ENCODE data around the gene SELPLG. TPM values are rescaled to one million over a fixed set of nuclear protein-coding genes. Genes with fewer than 3 reads are reported as not detected.

SELPLG gene
- total RNA-seq, 1 experiment from 2014 or later: 0.97 TPM

DNA sequence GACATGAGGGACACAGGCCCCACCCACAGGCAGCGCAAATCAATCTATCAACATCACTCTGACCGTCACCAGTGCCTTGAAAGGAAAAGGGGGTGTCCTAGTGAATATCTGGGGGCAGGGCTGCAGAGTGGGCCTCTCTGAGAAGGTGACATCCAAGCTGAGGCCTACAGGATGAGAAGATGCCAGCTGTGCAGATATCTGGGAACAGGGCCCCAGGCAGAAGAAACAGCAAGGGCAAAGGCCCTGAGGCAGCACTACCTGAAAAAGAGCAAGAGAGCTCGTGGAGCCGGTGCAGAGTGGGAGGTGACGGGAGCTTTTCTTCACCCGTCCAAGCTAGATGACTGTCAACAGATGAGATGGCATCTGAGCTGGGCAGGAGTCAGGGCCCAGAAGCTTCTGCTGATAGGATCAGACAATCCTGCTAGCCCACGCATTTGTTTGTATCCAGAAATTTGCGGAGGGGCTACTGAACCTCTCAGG, 23.3 kb downstream of the SELPLG start:
- no peaks in the 10 kb centered on the region for H3K4me1 ChIP-seq (ENCODE audit: low read length)
- H3K4me3 ChIP-seq (ENCODE audit: low read length): no peak overlapping the region
- no peaks in the 10 kb centered on the region for H3K9me3 ChIP-seq (ENCODE audit: low read length)
- no peak overlapping the region for H3K4me2 ChIP-seq (ENCODE audit: low read depth, low read length, poor library complexity, severe bottlenecking)
- DNase-seq: no peak
- no peak overlapping the region for H2AFZ ChIP-seq (ENCODE audit: low read length)
- no peaks in the 10 kb centered on the region for H4K20me1 ChIP-seq (ENCODE audit: insufficient read depth, low read depth, low read length)
- no peak overlapping the region for H3K27ac ChIP-seq (ENCODE audit: low read length)
- H3K79me2 ChIP-seq (ENCODE audit: low read length): no peaks in the 10 kb centered on the region
- no peaks in the 10 kb centered on the region; the same call in 1 of the 2 replicates for H3K27me3 ChIP-seq (ENCODE audit: low read length)
- no peaks in the 10 kb centered on the region for H3K36me3 ChIP-seq (ENCODE audit: insufficient read depth, low read length)
- H3K9me2 ChIP-seq (replicated peaks; ENCODE audit: insufficient read depth, low read length): no peaks in the 10 kb centered on the region
- H3K9ac ChIP-seq (ENCODE audit: low read length): no peak overlapping the region

DNA sequence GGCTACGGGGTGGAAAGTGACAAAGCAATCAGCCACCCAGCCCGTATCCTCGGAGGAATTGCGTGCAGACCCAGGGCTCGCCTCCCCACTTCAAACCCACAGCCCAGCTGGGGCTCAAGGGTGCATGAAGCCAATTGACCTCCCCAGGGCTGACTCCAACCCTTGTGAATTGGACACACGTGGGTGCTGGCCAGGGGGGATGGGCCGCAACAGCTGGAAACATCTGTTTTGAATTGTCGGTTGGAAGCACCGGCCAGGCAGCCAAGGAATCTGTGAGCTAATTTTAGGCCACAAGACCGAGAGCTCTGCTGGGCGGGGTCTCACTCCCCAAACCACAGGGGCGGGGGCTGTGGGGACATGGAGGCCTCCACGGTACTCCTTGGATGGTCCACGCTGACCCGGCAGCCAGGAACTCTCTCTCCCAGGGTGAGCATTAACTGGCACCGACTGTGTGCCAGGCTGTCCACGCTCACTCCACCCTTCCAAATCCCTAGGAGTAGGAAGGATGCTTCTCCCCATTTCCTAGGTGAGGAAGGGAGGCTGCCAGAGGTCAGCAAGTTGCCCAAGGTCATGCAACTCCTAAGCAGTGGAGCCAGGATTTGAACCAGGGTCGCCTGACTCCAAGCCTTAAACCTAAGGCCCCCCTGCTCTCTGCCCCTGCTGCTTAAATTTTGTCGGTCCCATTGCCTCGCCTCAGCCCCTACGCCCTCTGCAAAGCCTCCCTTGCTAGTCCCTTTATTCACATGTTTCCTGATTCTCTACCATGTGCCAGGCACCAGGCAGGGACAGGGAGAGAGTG, 24.0 kb downstream of the SELPLG start:
- Histone ChIP-seq H3K79me2 (ENCODE audit: low read length) (no peaks in the 10 kb centered on the region), H3K36me3 (ENCODE audit: insufficient read depth, low read length) (no peaks in the 10 kb centered on the region), H3K9ac (ENCODE audit: low read length) (no peak overlapping the region), H3K27ac (ENCODE audit: low read length) (no peak overlapping the region), H4K20me1 (ENCODE audit: insufficient read depth, low read depth, low read length) (no peaks in the 10 kb centered on the region), H3K4me3 (ENCODE audit: low read length) (no peak overlapping the region), H3K9me3 (ENCODE audit: low read length) (no peaks in the 10 kb centered on the region), H3K4me1 (ENCODE audit: low read length) (no peaks in the 10 kb centered on the region), H2AFZ (ENCODE audit: low read length) (no peak overlapping the region), H3K9me2 (replicated peaks; ENCODE audit: insufficient read depth, low read length) (no peaks in the 10 kb centered on the region), H3K27me3 (ENCODE audit: low read length) (no peaks in the 10 kb centered on the region; the same call in 1 of the 2 replicates), H3K4me2 (ENCODE audit: low read depth, low read length, poor library complexity, severe bottlenecking) (no peak overlapping the region)
- no peak for DNase-seq

DNA sequence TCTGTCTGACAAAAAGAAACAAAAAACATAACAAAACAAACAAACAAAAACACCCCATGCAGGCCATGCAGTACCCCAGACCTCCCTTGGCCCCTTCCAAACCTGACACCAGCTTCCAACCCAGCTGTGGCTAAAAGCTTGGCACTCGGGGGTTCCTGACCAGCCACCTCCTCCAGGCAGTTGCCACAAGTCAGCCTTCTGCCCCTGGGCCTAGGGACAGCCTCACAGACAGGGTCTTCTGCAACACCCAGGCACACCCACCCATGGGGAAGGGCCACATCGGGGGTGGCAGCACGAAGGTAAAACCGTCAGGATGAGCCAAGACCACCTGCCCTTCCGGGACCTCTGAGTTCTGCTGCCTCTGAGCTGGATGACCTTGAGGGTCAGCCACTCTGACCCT, 25.1 kb downstream of the SELPLG start:
- no peak for DNase-seq
- Histone ChIP-seq H3K4me3 (ENCODE audit: low read length) (no peak overlapping the region), H3K9me2 (replicated peaks; ENCODE audit: insufficient read depth, low read length) (no peaks in the 10 kb centered on the region), H3K27me3 (ENCODE audit: low read length) (no peaks in the 10 kb centered on the region; the same call in 1 of the 2 replicates), H3K36me3 (ENCODE audit: insufficient read depth, low read length) (no peaks in the 10 kb centered on the region), H3K4me2 (ENCODE audit: low read depth, low read length, poor library complexity, severe bottlenecking) (no peak overlapping the region), H2AFZ (ENCODE audit: low read length) (no peak overlapping the region), H4K20me1 (ENCODE audit: insufficient read depth, low read depth, low read length) (no peaks in the 10 kb centered on the region), H3K9ac (ENCODE audit: low read length) (no peak overlapping the region), H3K4me1 (ENCODE audit: low read length) (no peaks in the 10 kb centered on the region), H3K9me3 (ENCODE audit: low read length) (no peaks in the 10 kb centered on the region), H3K27ac (ENCODE audit: low read length) (no peak overlapping the region), H3K79me2 (ENCODE audit: low read length) (no peaks in the 10 kb centered on the region)

DNA sequence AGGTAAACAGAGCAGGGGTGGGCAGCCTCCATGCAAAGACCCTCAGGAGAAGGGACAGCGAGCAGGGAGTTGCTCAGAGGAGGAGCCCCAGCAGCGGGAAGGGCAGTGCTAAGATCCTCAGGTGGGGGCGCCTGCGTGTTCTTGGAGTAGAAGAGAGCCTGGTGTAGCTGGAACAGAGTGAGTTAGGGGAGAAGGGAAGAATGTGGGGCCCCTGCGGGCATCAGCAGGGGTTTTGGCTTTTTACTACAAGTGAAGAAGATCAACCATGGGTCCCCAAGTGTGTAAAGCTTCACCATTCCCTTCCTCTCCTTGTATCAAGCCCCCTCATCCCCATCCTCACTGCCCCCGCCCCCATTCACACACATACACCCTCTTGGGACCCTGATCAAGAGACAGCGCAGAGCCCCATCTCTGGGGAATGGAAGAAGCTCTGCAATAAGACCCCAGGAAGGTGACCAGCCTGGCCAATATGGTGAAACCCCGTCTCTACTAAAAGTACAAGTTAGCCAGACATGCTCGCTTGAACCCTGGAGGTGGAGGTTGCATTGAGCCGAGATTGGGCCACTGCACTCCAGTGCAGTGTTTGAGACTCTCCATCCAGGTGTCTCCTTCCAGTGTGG, 25.6 kb downstream of the SELPLG start:
- no peak overlapping the region for H3K9ac ChIP-seq (ENCODE audit: low read length)
- no peaks in the 10 kb centered on the region for H3K9me3 ChIP-seq (ENCODE audit: low read length)
- H3K79me2 ChIP-seq (ENCODE audit: low read length): no peaks in the 10 kb centered on the region
- no peaks in the 10 kb centered on the region for H3K36me3 ChIP-seq (ENCODE audit: insufficient read depth, low read length)
- DNase-seq: no peak
- H2AFZ ChIP-seq (ENCODE audit: low read length): no peak overlapping the region
- no peak overlapping the region for H3K4me2 ChIP-seq (ENCODE audit: low read depth, low read length, poor library complexity, severe bottlenecking)
- no peak overlapping the region for H3K27ac ChIP-seq (ENCODE audit: low read length)
- H3K4me1 ChIP-seq (ENCODE audit: low read length): no peaks in the 10 kb centered on the region
- H4K20me1 ChIP-seq (ENCODE audit: insufficient read depth, low read depth, low read length): no peaks in the 10 kb centered on the region
- H3K27me3 ChIP-seq (ENCODE audit: low read length): no peaks in the 10 kb centered on the region; the same call in 1 of the 2 replicates
- no peaks in the 10 kb centered on the region for H3K9me2 ChIP-seq (replicated peaks; ENCODE audit: insufficient read depth, low read length)
- H3K4me3 ChIP-seq (ENCODE audit: low read length): no peak overlapping the region

DNA sequence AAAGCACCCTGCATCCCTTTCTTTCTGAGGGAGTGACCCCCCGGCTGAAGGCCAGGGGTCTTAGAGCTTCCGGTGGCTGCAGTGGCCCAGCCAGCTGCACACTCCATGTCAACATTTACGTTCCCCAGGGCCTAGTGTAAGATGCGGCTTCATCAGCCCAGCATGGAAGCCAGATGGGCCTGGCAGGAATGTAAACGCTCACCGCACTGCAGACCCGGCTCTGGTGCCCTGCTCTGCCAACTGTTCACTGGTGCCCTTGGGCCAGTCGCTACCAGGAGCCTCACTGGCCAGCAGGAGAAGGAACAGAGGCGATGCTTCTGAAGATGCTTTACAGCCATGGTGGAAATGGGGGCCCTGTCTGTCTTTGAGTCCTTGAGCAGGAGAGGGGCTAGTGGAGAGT, 27.2 kb downstream of the SELPLG start:
- no peaks in the 10 kb centered on the region for H3K4me1 ChIP-seq (ENCODE audit: low read length)
- H3K27ac ChIP-seq (ENCODE audit: low read length): no peak overlapping the region
- H3K79me2 ChIP-seq (ENCODE audit: low read length): no peaks in the 10 kb centered on the region
- H2AFZ ChIP-seq (ENCODE audit: low read length): no peak overlapping the region
- H3K9ac ChIP-seq (ENCODE audit: low read length): no peak overlapping the region
- no peaks in the 10 kb centered on the region for H3K9me2 ChIP-seq (replicated peaks; ENCODE audit: insufficient read depth, low read length)
- H3K36me3 ChIP-seq (ENCODE audit: insufficient read depth, low read length): no peaks in the 10 kb centered on the region
- H3K27me3 ChIP-seq (ENCODE audit: low read length): no peaks in the 10 kb centered on the region
- H3K4me2 ChIP-seq (ENCODE audit: low read depth, low read length, poor library complexity, severe bottlenecking): no peak overlapping the region
- H3K9me3 ChIP-seq (ENCODE audit: low read length): no peaks in the 10 kb centered on the region
- H3K4me3 ChIP-seq (ENCODE audit: low read length): no peak overlapping the region
- no peaks in the 10 kb centered on the region for H4K20me1 ChIP-seq (ENCODE audit: insufficient read depth, low read depth, low read length)
- no peak for DNase-seq

DNA sequence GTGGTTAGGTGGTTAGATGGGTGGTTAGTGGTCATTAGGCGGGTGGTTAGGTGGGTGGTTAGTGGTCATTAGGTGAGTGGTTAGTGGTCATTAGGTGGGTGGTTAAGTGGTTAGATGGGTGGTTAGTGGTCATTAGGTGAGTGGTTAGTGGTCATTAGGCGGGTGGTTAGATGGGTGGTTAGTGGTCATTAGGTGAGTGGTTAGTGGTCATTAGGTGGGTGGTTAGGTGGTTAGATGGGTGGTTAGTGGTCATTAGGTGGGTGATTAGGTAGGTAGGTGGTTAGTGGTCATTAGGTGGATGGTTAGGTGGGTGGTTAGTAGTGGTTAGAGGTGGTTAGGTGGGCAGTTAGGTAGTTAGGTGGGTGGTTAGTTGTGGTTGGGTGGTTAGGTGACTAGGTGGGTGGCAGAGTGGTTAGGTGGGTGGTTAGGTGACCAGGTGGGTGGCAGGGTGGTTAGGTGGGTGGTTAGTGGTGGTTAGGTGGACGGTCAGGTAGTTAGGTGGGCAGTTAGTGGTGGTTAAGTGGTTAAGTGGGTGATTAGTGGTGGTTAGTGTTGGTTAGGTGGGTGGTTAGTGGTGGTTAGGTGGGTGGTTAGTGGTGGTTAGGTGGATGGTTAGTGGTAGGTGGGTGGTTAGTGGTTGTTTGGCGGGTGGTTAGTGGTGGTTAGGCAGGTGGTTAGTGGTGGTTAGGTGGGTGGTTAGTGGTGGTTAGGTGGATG, 27.8 kb downstream of the SELPLG start:
- Histone ChIP-seq H3K27ac (ENCODE audit: low read length) (no peak overlapping the region), H3K36me3 (ENCODE audit: insufficient read depth, low read length) (no peaks in the 10 kb centered on the region), H3K9me2 (replicated peaks; ENCODE audit: insufficient read depth, low read length) (no peaks in the 10 kb centered on the region), H3K27me3 (ENCODE audit: low read length) (no peaks in the 10 kb centered on the region), H3K4me3 (ENCODE audit: low read length) (no peak overlapping the region), H3K79me2 (ENCODE audit: low read length) (no peaks in the 10 kb centered on the region), H3K9me3 (ENCODE audit: low read length) (no peaks in the 10 kb centered on the region), H3K4me1 (ENCODE audit: low read length) (no peaks in the 10 kb centered on the region), H2AFZ (ENCODE audit: low read length) (no peak overlapping the region), H4K20me1 (ENCODE audit: insufficient read depth, low read depth, low read length) (no peaks in the 10 kb centered on the region), H3K9ac (ENCODE audit: low read length) (no peak overlapping the region), H3K4me2 (ENCODE audit: low read depth, low read length, poor library complexity, severe bottlenecking) (no peak overlapping the region)
- no peak for DNase-seq

DNA sequence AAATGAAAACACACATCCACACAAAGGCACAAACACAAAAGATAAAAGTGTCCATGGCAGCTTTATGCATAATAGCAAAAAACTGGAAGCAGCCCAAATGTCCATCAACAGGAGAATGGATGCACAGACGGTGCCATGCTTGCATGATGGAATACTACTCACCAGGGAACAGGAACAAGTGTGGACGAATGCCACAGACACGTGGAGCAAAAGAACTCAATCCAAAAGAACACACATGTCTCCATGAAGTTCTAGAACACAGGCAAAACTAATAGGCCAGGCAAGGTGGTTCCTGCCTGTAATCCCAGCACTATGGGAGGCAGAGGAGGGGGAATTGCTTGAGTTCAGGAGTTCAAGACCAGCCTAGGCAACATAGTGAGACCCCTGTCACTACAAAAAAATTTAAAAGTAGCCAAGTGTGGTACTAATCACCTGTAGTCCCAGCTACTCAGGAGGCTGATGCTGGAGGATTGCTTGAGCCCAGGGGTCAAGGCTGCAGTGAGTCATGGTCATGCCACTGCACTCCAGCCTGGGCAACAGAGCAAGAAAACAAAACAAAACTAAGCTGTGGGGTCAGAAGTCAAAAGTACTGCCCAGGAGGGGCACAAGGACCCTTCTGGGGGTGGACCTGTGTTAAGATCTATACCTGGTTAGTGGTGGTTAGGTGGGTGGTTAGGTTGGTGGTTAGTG, 28.5 kb downstream of the SELPLG start:
- no peaks in the 10 kb centered on the region for H3K79me2 ChIP-seq (ENCODE audit: low read length)
- no peak overlapping the region for H3K4me3 ChIP-seq (ENCODE audit: low read length)
- H3K4me1 ChIP-seq (ENCODE audit: low read length): no peaks in the 10 kb centered on the region
- H3K4me2 ChIP-seq (ENCODE audit: low read depth, low read length, poor library complexity, severe bottlenecking): no peak overlapping the region
- H3K9me3 ChIP-seq (ENCODE audit: low read length): no peaks in the 10 kb centered on the region
- no peak overlapping the region for H3K27ac ChIP-seq (ENCODE audit: low read length)
- no peaks in the 10 kb centered on the region for H4K20me1 ChIP-seq (ENCODE audit: insufficient read depth, low read depth, low read length)
- no peak for DNase-seq
- H2AFZ ChIP-seq (ENCODE audit: low read length): no peak overlapping the region
- no peaks in the 10 kb centered on the region for H3K27me3 ChIP-seq (ENCODE audit: low read length)
- H3K9me2 ChIP-seq (replicated peaks; ENCODE audit: insufficient read depth, low read length): no peaks in the 10 kb centered on the region
- no peak overlapping the region for H3K9ac ChIP-seq (ENCODE audit: low read length)
- H3K36me3 ChIP-seq (ENCODE audit: insufficient read depth, low read length): no peaks in the 10 kb centered on the region
